Measurements from ENCODE around the gene OSBPL3. TPM values are rescaled to one million over a fixed set of nuclear protein-coding genes. Genes with fewer than 3 reads are reported as not detected.

Gene OSBPL3
- total RNA-seq, 1 experiment from 2014 or later, result 9.2 TPM

DNA sequence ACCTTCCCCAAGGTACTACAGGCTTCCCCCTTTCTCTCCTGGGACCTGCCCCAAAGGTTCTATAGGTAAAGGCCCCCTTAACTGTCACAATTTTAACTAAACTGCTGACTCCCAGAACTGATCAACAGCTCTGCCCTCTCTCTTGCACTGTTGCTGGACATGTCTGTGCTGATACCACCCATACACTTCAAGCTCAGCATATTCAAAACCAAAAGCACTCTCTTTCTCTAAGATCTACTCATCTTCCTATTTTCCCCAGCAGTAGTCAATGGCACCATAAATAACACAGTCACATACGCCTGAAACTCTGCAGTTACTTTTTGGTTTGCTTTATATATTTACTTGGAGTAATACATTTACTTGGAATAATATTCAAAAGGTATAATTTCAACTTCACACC is 12.3 kb downstream of the OSBPL3 start:
- TF ChIP-seq CTCF (IDR thresholded peaks at IDR 0.05) (no peak), SIN3A (IDR thresholded peaks at IDR 0.05; ENCODE audit: borderline replicate concordance, insufficient read depth, low read depth, low read length) (no peak), POLR2AphosphoS5 (IDR thresholded peaks at IDR 0.05; ENCODE audit: low read depth, low read length) (no peak), TCF7L2 (IDR thresholded peaks at IDR 0.05; ENCODE audit: low read depth, low read length) (no peak)
- TF ChIP-seq, protein P1, sequence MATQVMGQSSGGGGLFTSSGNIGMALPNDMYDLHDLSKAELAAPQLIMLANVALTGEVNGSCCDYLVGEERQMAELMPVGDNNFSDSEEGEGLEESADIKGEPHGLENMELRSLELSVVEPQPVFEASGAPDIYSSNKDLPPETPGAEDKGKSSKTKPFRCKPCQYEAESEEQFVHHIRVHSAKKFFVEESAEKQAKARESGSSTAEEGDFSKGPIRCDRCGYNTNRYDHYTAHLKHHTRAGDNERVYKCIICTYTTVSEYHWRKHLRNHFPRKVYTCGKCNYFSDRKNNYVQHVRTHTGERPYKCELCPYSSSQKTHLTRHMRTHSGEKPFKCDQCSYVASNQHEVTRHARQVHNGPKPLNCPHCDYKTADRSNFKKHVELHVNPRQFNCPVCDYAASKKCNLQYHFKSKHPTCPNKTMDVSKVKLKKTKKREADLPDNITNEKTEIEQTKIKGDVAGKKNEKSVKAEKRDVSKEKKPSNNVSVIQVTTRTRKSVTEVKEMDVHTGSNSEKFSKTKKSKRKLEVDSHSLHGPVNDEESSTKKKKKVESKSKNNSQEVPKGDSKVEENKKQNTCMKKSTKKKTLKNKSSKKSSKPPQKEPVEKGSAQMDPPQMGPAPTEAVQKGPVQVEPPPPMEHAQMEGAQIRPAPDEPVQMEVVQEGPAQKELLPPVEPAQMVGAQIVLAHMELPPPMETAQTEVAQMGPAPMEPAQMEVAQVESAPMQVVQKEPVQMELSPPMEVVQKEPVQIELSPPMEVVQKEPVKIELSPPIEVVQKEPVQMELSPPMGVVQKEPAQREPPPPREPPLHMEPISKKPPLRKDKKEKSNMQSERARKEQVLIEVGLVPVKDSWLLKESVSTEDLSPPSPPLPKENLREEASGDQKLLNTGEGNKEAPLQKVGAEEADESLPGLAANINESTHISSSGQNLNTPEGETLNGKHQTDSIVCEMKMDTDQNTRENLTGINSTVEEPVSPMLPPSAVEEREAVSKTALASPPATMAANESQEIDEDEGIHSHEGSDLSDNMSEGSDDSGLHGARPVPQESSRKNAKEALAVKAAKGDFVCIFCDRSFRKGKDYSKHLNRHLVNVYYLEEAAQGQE (IDR thresholded peaks at IDR 0.05; ENCODE audit: insufficient read depth in 1 of 2, low read depth in 2 of 2, low read length in 1 of 2), result no peak
- no peak for DNase-seq (ENCODE audit: low read depth, low spot score)
- ATAC-seq, result no peak
- H3K27me3 ChIP-seq (ENCODE audit: control insufficient read depth, insufficient read depth, low read length), result no peaks in the 10 kb centered on the region
- no peaks in the 10 kb centered on the region for H3K9me3 ChIP-seq (ENCODE audit: control insufficient read depth, insufficient read depth, low read depth, low read length)
- H3K36me3 ChIP-seq (ENCODE audit: control insufficient read depth, insufficient read depth, low read length), result no peaks in the 10 kb centered on the region
- intact Hi-C loops (cut with micrococcal nuclease; ENCODE audit: unreplicated experiment), result no loop called here
- POLR2A ChIA-PET, result no interaction called here
- no TSS peak for BruUV-seq (replicated peaks)
- H3K4me3 ChIP-seq (ENCODE audit: low read depth in 2 of 2, low read length in 2 of 2), result no peak overlapping the region
- no peak overlapping the region for H3K27ac ChIP-seq (ENCODE audit: low read length)
- CTCF ChIA-PET, result no interaction called here
- in situ Hi-C loops (cut with HindIII; ENCODE audit: low pct_unique_long_range_greater_than_20kb, low sequenced_read_pairs), result no loop called here
- H3K4me1 ChIP-seq (ENCODE audit: control insufficient read depth, insufficient read depth, low read length), result peaks cover 5% of the 10 kb centered on the region; the same call in 1 of the 2 replicates

- H3K4me1 ChIP-seq (ENCODE audit: control insufficient read depth, insufficient read depth, low read length), result peaks cover 5% of the 10 kb centered on the region; the same call in 1 of the 2 replicates
- no TSS peak for BruUV-seq (replicated peaks)
- no peak for ATAC-seq
- intact Hi-C loops (cut with micrococcal nuclease; ENCODE audit: unreplicated experiment) (no loop called here), in situ Hi-C loops (cut with HindIII; ENCODE audit: low pct_unique_long_range_greater_than_20kb, low sequenced_read_pairs) (no loop called here)
- TF ChIP-seq POLR2AphosphoS5 (IDR thresholded peaks at IDR 0.05; ENCODE audit: low read depth, low read length) (no peak), TCF7L2 (IDR thresholded peaks at IDR 0.05; ENCODE audit: low read depth, low read length) (no peak), SIN3A (IDR thresholded peaks at IDR 0.05; ENCODE audit: borderline replicate concordance, insufficient read depth, low read depth, low read length) (no peak), CTCF (IDR thresholded peaks at IDR 0.05) (no peak)
- TF ChIP-seq, protein P1 (IDR thresholded peaks at IDR 0.05; ENCODE audit: insufficient read depth in 1 of 2, low read depth in 2 of 2, low read length in 1 of 2), result no peak
- DNase-seq (ENCODE audit: low read depth, low spot score), result no peak
- no peaks in the 10 kb centered on the region for H3K9me3 ChIP-seq (ENCODE audit: control insufficient read depth, insufficient read depth, low read depth, low read length)
- H3K4me3 ChIP-seq (ENCODE audit: low read depth in 2 of 2, low read length in 2 of 2), result no peak overlapping the region
- ChIA-PET POLR2A (no interaction called here), CTCF (no interaction called here)
- no peaks in the 10 kb centered on the region for H3K36me3 ChIP-seq (ENCODE audit: control insufficient read depth, insufficient read depth, low read length)
- no peaks in the 10 kb centered on the region for H3K27me3 ChIP-seq (ENCODE audit: control insufficient read depth, insufficient read depth, low read length)
- H3K27ac ChIP-seq (ENCODE audit: low read length), result no peak overlapping the region
These were observed 13.2 kb downstream of the OSBPL3 start for GRCh38 chr7:24966802-24967201.

Measured in Panc1 (cell line).